A549 (cell line): ENCODE measurements around the gene RBBP8. TPM values are rescaled to one million over a fixed set of nuclear protein-coding genes. Genes with fewer than 3 reads are reported as not detected.

Experiments
- ATAC-seq, 2 experiments: fragments of 200-7000 bp in 1 of 2; fragments of >200 bp in 1 of 2; cut with Nextera tagmentation in 1 of 2; cut with Tn5 transposase in 1 of 2; 3 replicates each; pipeline versions ENCODE4 v1.8.0 to v1.9.1; 2018 to 2020; ENCODE audit warnings: mild to moderate bottlenecking in 1 of 2, moderate library complexity in 1 of 2
- CTCF ChIA-PET: fragments of 300-600 bp; sonication (Branson Sonifier 250); formaldehyde crosslinking; extraction: SDS; loops from one replicate; lab custom pipeline; 2021; ENCODE audit warnings: antibody characterized with exemption, inconsistent platforms; lab: Yijun Ruan, JAX
- POLR2A ChIA-PET: fragments of 350-600 bp; formaldehyde crosslinking; extraction: SDS; loops from one replicate; lab custom pipeline; 2021; ENCODE audit warnings: antibody characterized with exemption, inconsistent platforms; lab: Yijun Ruan, JAX
- DNase-seq, 2 experiments: peaks; one replicate each; pipeline versions ENCODE4 v3.0.0 to v3.0.0-alpha.2; 2011 to 2016; ENCODE audit warnings: low read depth in 1 of 2, low spot score in 1 of 2
- FAIRE-seq: peaks from 2 replicates; lab custom pipeline; 2011; peaks lifted over from hg19 to GRCh38; lab: Jason Lieb, UNC
- H3K27ac ChIP-seq, 2 experiments: fragments of >200 bp; sonication (Bioruptor Twin); formaldehyde crosslinking; 3 replicates each; pipeline ENCODE4 v1.5.1; 2016 to 2017
- H3K4me1 ChIP-seq: fragments of >200 bp; sonication (Bioruptor Twin); formaldehyde crosslinking; 3 replicates; pipeline ENCODE4 v1.6.1; 2016
- H3K4me2 ChIP-seq: fragments of >200 bp; sonication (Bioruptor Twin); formaldehyde crosslinking; 3 replicates; pipeline ENCODE4 v1.6.1; 2016
- H3K4me3 ChIP-seq: fragments of >200 bp; sonication (Bioruptor Twin); formaldehyde crosslinking; 3 replicates; pipeline ENCODE4 v1.5.1; 2016
- H3K9me3 ChIP-seq: fragments of >200 bp; sonication (Bioruptor Twin); formaldehyde crosslinking; 3 replicates; pipeline ENCODE4 v1.6.1; 2016
- BHLHE40 ChIP-seq: IDR thresholded peaks from 2 replicates; pipeline ENCODE4 v1.6.1; 2012; ENCODE audit warnings: low read depth, low read length, inconsistent platforms
- CBX8 ChIP-seq: fragments of 200-600 bp; sonication (generic); IDR thresholded peaks from 2 replicates; pipeline ENCODE4 v1.6.1; 2016
- EHF ChIP-seq: fragments of 250-450 bp; sonication (Bioruptor Pico); IDR thresholded peaks from 2 replicates; pipeline ENCODE4 v1.5.0; 2020; ENCODE audit warnings: mild to moderate bottlenecking
- EP300 ChIP-seq, 2 experiments: fragments of >200 bp; sonication (Bioruptor Twin); formaldehyde crosslinking; IDR thresholded peaks; 2 replicates in 1 of 2; 3 replicates in 1 of 2; pipeline ENCODE4 v1.6.1; 2016 to 2017
- FOSB ChIP-seq: fragments of 250-450 bp; sonication (Bioruptor Pico); IDR thresholded peaks from 2 replicates; pipeline ENCODE4 v1.5.0; 2020; ENCODE audit warnings: mild to moderate bottlenecking, moderate library complexity
- HEYL ChIP-seq: fragments of 250-450 bp; sonication (Bioruptor Pico); IDR thresholded peaks from 2 replicates; pipeline ENCODE4 v1.8.0; 2021; ENCODE audit warnings: mild to moderate bottlenecking, moderate library complexity
- HOXA7 ChIP-seq: fragments of 250-450 bp; sonication (Bioruptor Pico); IDR thresholded peaks from 2 replicates; pipeline ENCODE4 v1.5.0; 2020; ENCODE audit warnings: mild to moderate bottlenecking, moderate library complexity
- HOXB5 ChIP-seq: fragments of 250-450 bp; sonication (Bioruptor Pico); IDR thresholded peaks from 2 replicates; pipeline ENCODE4 v1.5.0; 2020; ENCODE audit warnings: mild to moderate bottlenecking, moderate library complexity
- JUN ChIP-seq, 2 experiments: fragments of >200 bp; sonication (Bioruptor Twin); formaldehyde crosslinking; IDR thresholded peaks; 2 replicates in 1 of 2; 3 replicates in 1 of 2; pipeline ENCODE4 v1.6.1; 2016 to 2017
- JUNB ChIP-seq: fragments of >200 bp; sonication (Bioruptor Twin); formaldehyde crosslinking; IDR thresholded peaks from 2 replicates; pipeline ENCODE4 v1.6.1; 2016
- KDM1A ChIP-seq: fragments of 200-600 bp; sonication (generic); IDR thresholded peaks from 2 replicates; pipeline ENCODE4 v1.6.1; 2016; ENCODE audit warnings: low read depth, mild to moderate bottlenecking
- MYC ChIP-seq: IDR thresholded peaks from 2 replicates; pipeline ENCODE4 v1.6.1; 2012; ENCODE audit warnings: mild to moderate bottlenecking, inconsistent platforms, low read length, improper control_type of control experiment, borderline replicate concordance
- NFE2L2 ChIP-seq: fragments of 150-350 bp; conservative IDR thresholded peaks from 2 replicates; pipeline ENCODE4 v1.6.1; 2014; ENCODE audit warnings: low read length
- PBX3 ChIP-seq: IDR thresholded peaks from 2 replicates; pipeline ENCODE4 v1.6.1; 2012
- PHF8 ChIP-seq: fragments of 200-600 bp; sonication (generic); IDR thresholded peaks from 2 replicates; pipeline ENCODE4 v1.6.1; 2016; ENCODE audit warnings: low read depth, mild to moderate bottlenecking, antibody characterized with exemption, moderate library complexity, borderline replicate concordance
- POLR2AphosphoS2 ChIP-seq: conservative IDR thresholded peaks from 2 replicates; pipeline ENCODE4 v1.6.1; 2012; ENCODE audit warnings: low read length, improper control_type of control experiment, inconsistent platforms
- RAD21 ChIP-seq, 2 experiments: fragments of >200 bp in 1 of 2; sonication (Bioruptor Twin) in 1 of 2; formaldehyde crosslinking in 1 of 2; IDR thresholded peaks in 1 of 2; conservative IDR thresholded peaks in 1 of 2; 2 replicates in 1 of 2; 3 replicates in 1 of 2; pipeline ENCODE4 v1.6.1; 2012 to 2018; ENCODE audit warnings: inconsistent platforms in 1 of 2
- RCOR1 ChIP-seq: fragments of 150-350 bp; IDR thresholded peaks from 2 replicates; pipeline ENCODE4 v1.6.1; 2014; ENCODE audit warnings: antibody characterized with exemption, low read length, low read depth
- REST ChIP-seq: fragments of 200-600 bp; sonication (generic); IDR thresholded peaks from 2 replicates; pipeline ENCODE4 v1.6.1; 2016; ENCODE audit warnings: antibody characterized with exemption, mild to moderate bottlenecking, moderate library complexity
- RNF2 ChIP-seq: fragments of 200-600 bp; sonication (generic); IDR thresholded peaks from 2 replicates; pipeline ENCODE4 v1.6.1; 2016; ENCODE audit warnings: low read depth, mild to moderate bottlenecking, antibody characterized with exemption, moderate library complexity, borderline replicate concordance
- SREBF2 ChIP-seq: fragments of 450-650 bp; IDR thresholded peaks from 2 replicates; pipeline ENCODE4 v1.6.1; 2014; ENCODE audit warnings: mild to moderate bottlenecking, moderate library complexity
- USF2 ChIP-seq: fragments of 450-650 bp; IDR thresholded peaks from 2 replicates; pipeline ENCODE4 v1.6.1; 2014; ENCODE audit warnings: antibody characterized with exemption
- ZFP36 ChIP-seq: fragments of 450-650 bp; IDR thresholded peaks from 2 replicates; pipeline ENCODE4 v1.6.1; 2014; ENCODE audit warnings: borderline replicate concordance; ENCODE audit not compliant: partially characterized antibody
- WGBS: methylation state at CpG from one replicate; pipeline ENCODE4 v1.1.6; 2017; ENCODE audit errors: missing lambda C conversion rate; 5-methylcytosine and 5-hydroxymethylcytosine counted together
- polyA plus RNA-seq, 4 experiments: library from polyadenylated mRNA; depleted of rRNA in 3 of 4; stranded (reverse); fragments of >200 nt; fragmentation: RNase III in 1 of 4; extraction: RNeasy Plus Mini Kit Qiagen cat#74134 plus additional on column Dnase treatment in 1 of 4; gene quantifications; 2 replicates in 3 of 4; 3 replicates in 1 of 4; pipeline ENCODE4 v1.2.3, GENCODE V29; 2011 to 2017
- TF ChIP-seq, protein P1 (sequence below): fragments of 150-350 bp; IDR thresholded peaks from 2 replicates; pipeline ENCODE4 v1.6.1; 2014; ENCODE audit warnings: low read depth, mild to moderate bottlenecking, low read length
- TF ChIP-seq, protein P2 (sequence below): fragments of 250-450 bp; sonication (Bioruptor Pico); IDR thresholded peaks from 2 replicates; pipeline ENCODE4 v1.5.0; 2020; ENCODE audit warnings: low read depth, mild to moderate bottlenecking, moderate library complexity

The RBBP8 gene
- polyA plus RNA-seq, 2 of the 4 experiments (the other 2 are of a cell fraction): 26.8 to 65.4 TPM

DNA sequence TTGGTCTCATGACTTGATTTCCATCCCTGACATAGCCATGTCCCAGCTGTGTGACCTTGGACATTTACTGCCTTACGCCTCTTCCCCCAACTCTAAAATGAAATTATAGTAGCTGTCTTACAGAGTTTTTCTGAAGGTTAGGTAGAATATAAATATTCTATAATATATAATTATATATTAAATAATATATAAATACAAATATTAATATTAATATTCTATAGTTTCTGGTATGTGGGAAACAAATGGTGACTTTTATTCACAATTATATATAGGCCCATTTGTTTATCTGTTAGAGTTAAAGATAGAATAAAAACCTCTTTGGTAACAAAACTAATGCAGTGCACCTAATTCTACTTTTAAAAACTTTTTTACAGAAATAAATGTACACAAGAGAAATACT lies 1.7 kb downstream of the RBBP8 start:
- Histone ChIP-seq H3K4me1 (peaks cover 10% of the 10 kb centered on the region; the same call in 2 of the 3 replicates), H3K4me3 (peak overlapping the region; percentile 70), H3K27ac (peak overlapping the region in 1 of 2 experiments; percentile 96; a peak in 3 of 6 replicates), H3K9me3 (no peaks in the 10 kb centered on the region), H3K4me2 (peak overlapping the region; percentile 77)
- ATAC-seq (no peak), DNase-seq (no peak), FAIRE-seq (no peak)
- TF ChIP-seq EHF (CRISPR knock-in tag): no peak
- TF ChIP-seq HOXB5 (CRISPR knock-in tag): no peak
- TF ChIP-seq, protein P1, sequence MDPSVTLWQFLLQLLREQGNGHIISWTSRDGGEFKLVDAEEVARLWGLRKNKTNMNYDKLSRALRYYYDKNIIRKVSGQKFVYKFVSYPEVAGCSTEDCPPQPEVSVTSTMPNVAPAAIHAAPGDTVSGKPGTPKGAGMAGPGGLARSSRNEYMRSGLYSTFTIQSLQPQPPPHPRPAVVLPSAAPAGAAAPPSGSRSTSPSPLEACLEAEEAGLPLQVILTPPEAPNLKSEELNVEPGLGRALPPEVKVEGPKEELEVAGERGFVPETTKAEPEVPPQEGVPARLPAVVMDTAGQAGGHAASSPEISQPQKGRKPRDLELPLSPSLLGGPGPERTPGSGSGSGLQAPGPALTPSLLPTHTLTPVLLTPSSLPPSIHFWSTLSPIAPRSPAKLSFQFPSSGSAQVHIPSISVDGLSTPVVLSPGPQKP: no peak
- TF ChIP-seq USF2: no peak
- no peak for TF ChIP-seq JUNB
- no peak for TF ChIP-seq NFE2L2
- no peak for TF ChIP-seq BHLHE40
- TF ChIP-seq POLR2AphosphoS2: no peak
- TF ChIP-seq EP300 (IDR thresholded peaks at IDR 0.05): no peak
- no peak for TF ChIP-seq PHF8
- TF ChIP-seq KDM1A: no peak
- no peak for TF ChIP-seq PBX3
- no peak for TF ChIP-seq SREBF2
- no peak for TF ChIP-seq RNF2
- TF ChIP-seq REST: no peak
- TF ChIP-seq RAD21 (conservative IDR thresholded peaks at IDR 0.05 in 1 of 2, IDR thresholded peaks at IDR 0.05 in 1 of 2): no peak
- ChIA-PET CTCF (no interaction called here), POLR2A (no interaction called here)
- WGBS: 78% methylated on average over 1 of the region's 1 CpG

DNA sequence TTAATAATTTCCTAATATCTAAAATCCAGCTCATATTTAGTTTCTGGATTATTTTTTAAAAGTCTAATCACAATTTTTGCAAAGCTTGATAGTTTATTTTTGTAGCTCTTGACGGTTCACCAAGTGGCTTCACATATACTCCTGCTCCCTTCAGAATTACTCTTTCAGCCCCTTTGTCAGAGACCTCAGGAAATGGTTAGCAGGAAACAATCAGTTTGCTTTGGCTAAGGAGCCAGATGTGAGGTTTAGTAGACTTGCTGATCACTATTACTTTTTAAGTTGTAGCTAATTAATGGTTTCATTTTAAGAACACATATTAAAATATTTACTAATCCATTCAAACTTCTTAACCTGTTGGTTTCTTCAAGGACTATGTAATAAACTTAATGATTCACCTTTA lies 2.3 kb downstream of the RBBP8 start:
- 65% methylated on average over 1 of the region's 1 CpG for WGBS
- CTCF ChIA-PET: interaction anchor here (0.7 kb wide), 3 partner anchors 10 to 1172 kb away, joined by 3 to 6 read pairs (median 5); no protein-coding TSS in a partner anchor
- H3K4me2 ChIP-seq: peak overlapping the region; percentile 77; the same call in 2 of the 3 replicates
- H3K4me3 ChIP-seq: no peak overlapping the region
- DNase-seq: no peak
- TF ChIP-seq CBX8: no peak
- no peak for TF ChIP-seq HOXA7
- no peak for TF ChIP-seq ZFP36
- no peak for TF ChIP-seq JUN (IDR thresholded peaks at IDR 0.05)
- no peak for TF ChIP-seq RCOR1
- TF ChIP-seq HEYL (CRISPR knock-in tag): no peak
- TF ChIP-seq EP300 (IDR thresholded peaks at IDR 0.05): no peak
- TF ChIP-seq MYC: no peak
- TF ChIP-seq JUNB: no peak
- no peak for TF ChIP-seq FOSB
- TF ChIP-seq, protein P2, sequence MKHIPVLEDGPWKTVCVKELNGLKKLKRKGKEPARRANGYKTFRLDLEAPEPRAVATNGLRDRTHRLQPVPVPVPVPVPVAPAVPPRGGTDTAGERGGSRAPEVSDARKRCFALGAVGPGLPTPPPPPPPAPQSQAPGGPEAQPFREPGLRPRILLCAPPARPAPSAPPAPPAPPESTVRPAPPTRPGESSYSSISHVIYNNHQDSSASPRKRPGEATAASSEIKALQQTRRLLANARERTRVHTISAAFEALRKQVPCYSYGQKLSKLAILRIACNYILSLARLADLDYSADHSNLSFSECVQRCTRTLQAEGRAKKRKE: no peak
- peaks cover 10% of the 10 kb centered on the region; the same call in 2 of the 3 replicates for H3K4me1 ChIP-seq
- POLR2A ChIA-PET: no interaction called here
- H3K9me3 ChIP-seq: no peaks in the 10 kb centered on the region
- FAIRE-seq: no peak
- no peak for ATAC-seq
- H3K27ac ChIP-seq: no peak overlapping the region
